ENCODE data around the gene NADSYN1. TPM values are rescaled to one million over a fixed set of nuclear protein-coding genes. Genes with fewer than 3 reads are reported as not detected.
A peak's percentile ranks its signal among the peaks of the same experiment; 100 is the strongest.

NADSYN1 gene
- total RNA-seq = 72.9 TPM
- polyA plus RNA-seq (ENCODE audit: insufficient read depth, low read depth, low replicate concordance) = 34.9 TPM
- long read RNA-seq, donor 1, partial matches to known transcripts = 0 of 5 reads
- long read RNA-seq, donor 1, other reads (novel, unspliced or antisense) = 0 of 5 reads
- long read RNA-seq, donor 2, partial matches to known transcripts = 0 of 8 reads
- long read RNA-seq, donor 2, other reads (novel, unspliced or antisense) = 0 of 8 reads
- long read RNA-seq, donor 3, partial matches to known transcripts = 0 of 7 reads
- long read RNA-seq, donor 3, other reads (novel, unspliced or antisense) = 0 of 7 reads
- long read RNA-seq, donor 4, transcript NADSYN1-201 (21 exons, 2,773 nt) = major isoform, 6 of 12 reads
- long read RNA-seq, donor 4, partial matches to known transcripts = 0 of 12 reads
- long read RNA-seq, donor 4, other reads (novel, unspliced or antisense) = 0 of 12 reads
- long read RNA-seq, donor 5 = 0 reads
- long read RNA-seq, donor 6, partial matches to known transcripts = 0 of 4 reads
- long read RNA-seq, donor 6, other reads (novel, unspliced or antisense) = 0 of 4 reads
- long read RNA-seq, donor 7, transcript NADSYN1-201 (21 exons, 2,773 nt) = major isoform, 38 of 70 reads
- long read RNA-seq, donor 7, partial matches to known transcripts = 14 of 70 reads
- long read RNA-seq, donor 7, other reads (novel, unspliced or antisense) = 14 of 70 reads
- long read RNA-seq, donor 8, partial matches to known transcripts = 0 of 5 reads
- long read RNA-seq, donor 8, other reads (novel, unspliced or antisense) = 0 of 5 reads
- long read RNA-seq, donor 9, partial matches to known transcripts = 0 of 3 reads
- long read RNA-seq, donor 9, other reads (novel, unspliced or antisense) = 0 of 3 reads
- long read RNA-seq, donor 10, partial matches to known transcripts = 0 of 4 reads
- long read RNA-seq, donor 10, other reads (novel, unspliced or antisense) = 0 of 4 reads

DNA sequence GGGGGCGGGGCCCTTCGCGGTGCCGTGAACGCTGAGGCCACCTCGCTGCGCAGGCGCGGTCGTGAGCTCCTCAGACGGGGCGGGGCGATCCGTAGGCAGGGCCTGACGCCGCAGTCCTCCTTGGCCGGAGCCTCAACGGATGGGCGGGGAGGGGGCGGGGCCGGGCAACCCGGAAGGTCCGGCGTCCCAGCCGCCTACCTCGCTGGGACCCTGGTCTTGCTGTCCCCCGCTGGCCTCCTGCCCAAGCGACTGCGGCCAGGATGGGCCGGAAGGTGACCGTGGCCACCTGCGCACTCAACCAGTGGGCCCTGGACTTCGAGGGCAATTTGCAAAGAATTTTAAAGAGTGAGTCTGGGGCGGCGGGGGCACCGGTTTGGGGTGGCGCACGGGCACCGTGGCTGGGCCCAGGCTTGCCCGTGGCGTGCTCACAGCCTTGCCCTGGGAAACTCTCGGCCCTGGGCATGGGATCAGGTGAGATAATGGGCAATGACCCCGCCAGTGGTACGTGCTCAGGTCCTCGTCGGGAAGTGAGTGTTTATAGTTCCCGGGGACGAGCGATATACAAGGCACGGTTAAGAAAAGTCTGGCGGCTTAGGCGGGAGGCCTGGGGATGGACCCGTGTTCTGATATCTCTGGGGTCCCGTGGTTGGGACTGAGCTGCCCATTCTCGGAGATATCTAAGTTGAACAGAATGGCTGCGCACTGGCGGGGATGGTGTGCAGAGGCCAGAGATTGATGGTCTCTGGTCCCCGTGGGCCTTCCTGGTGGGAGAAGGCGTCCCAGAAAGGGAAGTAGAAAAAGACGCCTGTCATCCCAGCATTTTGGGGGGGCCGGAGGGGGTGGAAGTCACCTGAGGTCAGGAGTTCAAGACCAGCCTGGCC lies at the start of gene NADSYN1:
TSS of gene NADSYN1 (plus strand) at position 167 of the 881 bp plus-strand sequence. CDS start at position 261, 94 bp downstream.
- H3K27ac ChIP-seq (ENCODE audit: low read depth in 2 of 2, low read length in 2 of 2) = peak within 1 kb of the TSS; percentile 54 to 91
- no peak for FAIRE-seq
- H3K9me3 ChIP-seq (ENCODE audit: control insufficient read depth in 2 of 3, insufficient read depth in 1 of 3, low read length in 3 of 3) = no peaks in the 10 kb centered on the region
- H3K4me1 ChIP-seq (ENCODE audit: control insufficient read depth in 2 of 3, insufficient read depth in 2 of 3, low read depth in 1 of 3, low read length in 3 of 3) = peaks cover 0 to 18% (median 16%) of the 10 kb centered on the region in 3 donors
- H3K4me3 ChIP-seq (ENCODE audit: low read length in 3 of 3) = peak within 1 kb of the TSS; percentile 80 to 87 (median 81)
- H3K9ac ChIP-seq (ENCODE audit: low read length in 3 of 3) = peak within 1 kb of the TSS; percentile 47 to 92 (median 63)
- intact Hi-C loops (cut with DNase I) = no loop called here
- DNase-seq = peak; percentile 98 to 99 (median 98)
- TF ChIP-seq, protein P1, sequence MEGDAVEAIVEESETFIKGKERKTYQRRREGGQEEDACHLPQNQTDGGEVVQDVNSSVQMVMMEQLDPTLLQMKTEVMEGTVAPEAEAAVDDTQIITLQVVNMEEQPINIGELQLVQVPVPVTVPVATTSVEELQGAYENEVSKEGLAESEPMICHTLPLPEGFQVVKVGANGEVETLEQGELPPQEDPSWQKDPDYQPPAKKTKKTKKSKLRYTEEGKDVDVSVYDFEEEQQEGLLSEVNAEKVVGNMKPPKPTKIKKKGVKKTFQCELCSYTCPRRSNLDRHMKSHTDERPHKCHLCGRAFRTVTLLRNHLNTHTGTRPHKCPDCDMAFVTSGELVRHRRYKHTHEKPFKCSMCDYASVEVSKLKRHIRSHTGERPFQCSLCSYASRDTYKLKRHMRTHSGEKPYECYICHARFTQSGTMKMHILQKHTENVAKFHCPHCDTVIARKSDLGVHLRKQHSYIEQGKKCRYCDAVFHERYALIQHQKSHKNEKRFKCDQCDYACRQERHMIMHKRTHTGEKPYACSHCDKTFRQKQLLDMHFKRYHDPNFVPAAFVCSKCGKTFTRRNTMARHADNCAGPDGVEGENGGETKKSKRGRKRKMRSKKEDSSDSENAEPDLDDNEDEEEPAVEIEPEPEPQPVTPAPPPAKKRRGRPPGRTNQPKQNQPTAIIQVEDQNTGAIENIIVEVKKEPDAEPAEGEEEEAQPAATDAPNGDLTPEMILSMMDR (IDR thresholded peaks at IDR 0.05; ENCODE audit: borderline replicate concordance, extremely low read depth, insufficient read depth) = no peak
- no peaks in the 10 kb centered on the region for H3K27me3 ChIP-seq (ENCODE audit: control insufficient read depth, insufficient read depth, low read length)
- H3K36me3 ChIP-seq (ENCODE audit: control insufficient read depth in 2 of 3, insufficient read depth in 3 of 3, low read length in 3 of 3) = peaks cover 5 to 13% (median 13%) of the 10 kb centered on the region in 3 donors

GRCh38 chr11:71404209-71404608 lies 48.8 kb upstream of the NADSYN1 start:
- intact Hi-C loops (cut with DNase I) = no loop called here

GRCh38 chr11:71406681-71407080 lies 46.3 kb upstream of the NADSYN1 start:
- no peak overlapping the region for H3K4me3 ChIP-seq (ENCODE audit: low read length in 3 of 3)
- DNase-seq (no peak), FAIRE-seq (no peak)
- intact Hi-C loops (cut with DNase I) = no loop called here
- H3K36me3 ChIP-seq (ENCODE audit: control insufficient read depth in 2 of 3, insufficient read depth in 3 of 3, low read length in 3 of 3) = no peaks in the 10 kb centered on the region
- TF ChIP-seq, protein P1 (IDR thresholded peaks at IDR 0.05; ENCODE audit: borderline replicate concordance, extremely low read depth, insufficient read depth) = no peak
- H3K27me3 ChIP-seq (ENCODE audit: control insufficient read depth, insufficient read depth, low read length) = no peaks in the 10 kb centered on the region
- H3K9me3 ChIP-seq (ENCODE audit: control insufficient read depth in 2 of 3, insufficient read depth in 1 of 3, low read length in 3 of 3) = peaks cover 0 to 4% (median 0%) of the 10 kb centered on the region in 3 donors
- H3K9ac ChIP-seq (ENCODE audit: low read length in 3 of 3) = no peak overlapping the region
- H3K4me1 ChIP-seq (ENCODE audit: control insufficient read depth in 2 of 3, insufficient read depth in 2 of 3, low read depth in 1 of 3, low read length in 3 of 3) = no peaks in the 10 kb centered on the region
- no peak overlapping the region for H3K27ac ChIP-seq (ENCODE audit: low read depth in 2 of 2, low read length in 2 of 2)

More at GRCh38 chr11:71404209-71404608, 48.8 kb upstream of the NADSYN1 start:
- H3K4me3 ChIP-seq (ENCODE audit: low read length in 3 of 3) = no peak overlapping the region
- H3K9ac ChIP-seq (ENCODE audit: low read length in 3 of 3) = no peak overlapping the region
- FAIRE-seq = no peak
- no peak for DNase-seq
- H3K27me3 ChIP-seq (ENCODE audit: control insufficient read depth, insufficient read depth, low read length) = no peaks in the 10 kb centered on the region
- no peaks in the 10 kb centered on the region for H3K9me3 ChIP-seq (ENCODE audit: control insufficient read depth in 2 of 3, insufficient read depth in 1 of 3, low read length in 3 of 3)
- no peaks in the 10 kb centered on the region for H3K4me1 ChIP-seq (ENCODE audit: control insufficient read depth in 2 of 3, insufficient read depth in 2 of 3, low read depth in 1 of 3, low read length in 3 of 3)
- H3K36me3 ChIP-seq (ENCODE audit: control insufficient read depth in 2 of 3, insufficient read depth in 3 of 3, low read length in 3 of 3) = no peaks in the 10 kb centered on the region
- H3K27ac ChIP-seq (ENCODE audit: low read depth in 2 of 2, low read length in 2 of 2) = no peak overlapping the region
- TF ChIP-seq, protein P1 (IDR thresholded peaks at IDR 0.05; ENCODE audit: borderline replicate concordance, extremely low read depth, insufficient read depth) = no peak
